ENCODE results near the gene KIF19.

DNA sequence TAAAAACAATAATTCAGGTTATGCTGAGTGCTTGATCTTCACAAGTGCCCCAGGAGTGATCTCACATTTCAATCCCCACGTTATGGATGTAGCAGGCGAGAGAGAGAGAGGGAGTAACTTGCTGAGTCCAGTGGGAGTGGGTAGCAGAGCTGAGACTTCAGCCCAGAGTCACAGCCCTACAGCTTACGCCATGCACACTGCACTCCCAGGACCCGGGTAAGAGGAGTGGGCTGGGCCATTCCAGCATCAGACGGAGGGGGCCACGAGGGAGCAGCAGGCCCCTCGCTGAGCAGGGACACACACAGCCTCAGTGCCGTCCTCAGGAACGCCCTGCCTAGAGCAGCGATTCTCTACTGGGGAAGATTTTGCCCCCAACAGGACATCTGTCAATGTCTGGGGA, 9.8 kb upstream of the KIF19 start:
- TF ChIP-seq POLR2A (IDR thresholded peaks at IDR 0.05), result no peak
- TF ChIP-seq, protein P1, sequence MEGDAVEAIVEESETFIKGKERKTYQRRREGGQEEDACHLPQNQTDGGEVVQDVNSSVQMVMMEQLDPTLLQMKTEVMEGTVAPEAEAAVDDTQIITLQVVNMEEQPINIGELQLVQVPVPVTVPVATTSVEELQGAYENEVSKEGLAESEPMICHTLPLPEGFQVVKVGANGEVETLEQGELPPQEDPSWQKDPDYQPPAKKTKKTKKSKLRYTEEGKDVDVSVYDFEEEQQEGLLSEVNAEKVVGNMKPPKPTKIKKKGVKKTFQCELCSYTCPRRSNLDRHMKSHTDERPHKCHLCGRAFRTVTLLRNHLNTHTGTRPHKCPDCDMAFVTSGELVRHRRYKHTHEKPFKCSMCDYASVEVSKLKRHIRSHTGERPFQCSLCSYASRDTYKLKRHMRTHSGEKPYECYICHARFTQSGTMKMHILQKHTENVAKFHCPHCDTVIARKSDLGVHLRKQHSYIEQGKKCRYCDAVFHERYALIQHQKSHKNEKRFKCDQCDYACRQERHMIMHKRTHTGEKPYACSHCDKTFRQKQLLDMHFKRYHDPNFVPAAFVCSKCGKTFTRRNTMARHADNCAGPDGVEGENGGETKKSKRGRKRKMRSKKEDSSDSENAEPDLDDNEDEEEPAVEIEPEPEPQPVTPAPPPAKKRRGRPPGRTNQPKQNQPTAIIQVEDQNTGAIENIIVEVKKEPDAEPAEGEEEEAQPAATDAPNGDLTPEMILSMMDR (IDR thresholded peaks at IDR 0.05), result no peak
